Measurements from ENCODE around the gene CCDC8.
"Not testable (repeated sequence)": the region's sequence is repeated elsewhere in the genome, so short reads cannot be mapped to it uniquely, and the experiment has no call there.

CCDC8 gene, protein sequence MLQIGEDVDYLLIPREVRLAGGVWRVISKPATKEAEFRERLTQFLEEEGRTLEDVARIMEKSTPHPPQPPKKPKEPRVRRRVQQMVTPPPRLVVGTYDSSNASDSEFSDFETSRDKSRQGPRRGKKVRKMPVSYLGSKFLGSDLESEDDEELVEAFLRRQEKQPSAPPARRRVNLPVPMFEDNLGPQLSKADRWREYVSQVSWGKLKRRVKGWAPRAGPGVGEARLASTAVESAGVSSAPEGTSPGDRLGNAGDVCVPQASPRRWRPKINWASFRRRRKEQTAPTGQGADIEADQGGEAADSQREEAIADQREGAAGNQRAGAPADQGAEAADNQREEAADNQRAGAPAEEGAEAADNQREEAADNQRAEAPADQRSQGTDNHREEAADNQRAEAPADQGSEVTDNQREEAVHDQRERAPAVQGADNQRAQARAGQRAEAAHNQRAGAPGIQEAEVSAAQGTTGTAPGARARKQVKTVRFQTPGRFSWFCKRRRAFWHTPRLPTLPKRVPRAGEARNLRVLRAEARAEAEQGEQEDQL

GRCh38 chr19:46413262-46414031, at the start of gene CCDC8:
Gene CCDC8, minus strand, starts transcription at chr19:46413564. Its CDS starts 754 bp downstream, at chr19:46412810.
- peak in 32 of 51 donors; percentile 10 to 74 (median 58) for DNase-seq

GRCh38 chr19:46461537-46461936, 48.2 kb upstream of the CCDC8 start:
- DNase-seq = no peak

- no peak for DNase-seq
Measured at GRCh38 chr19:46460981-46461380, 47.6 kb upstream of the CCDC8 start.

- DNase-seq = no peak
Measured at GRCh38 chr19:46460055-46460454, 46.7 kb upstream of the CCDC8 start.

DNA sequence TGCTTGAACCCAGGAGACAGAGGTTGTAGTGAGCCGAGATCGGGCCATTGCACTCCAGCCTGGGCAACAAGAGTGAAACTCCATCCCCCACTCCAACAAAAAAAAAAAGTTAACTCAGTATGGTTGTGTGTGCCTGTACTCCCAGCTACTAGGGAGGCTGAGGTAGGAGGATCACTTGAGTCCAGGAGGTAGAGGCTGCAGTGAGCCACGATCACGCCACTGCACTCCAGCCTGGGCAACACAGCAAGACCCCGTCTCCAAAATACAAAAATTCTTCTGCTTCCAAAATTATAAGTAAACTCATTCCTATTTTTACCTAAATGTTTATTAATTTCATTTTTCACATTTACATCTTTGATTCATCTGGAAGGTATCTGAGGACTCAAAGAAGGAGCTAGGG, 43.6 kb upstream of the CCDC8 start:
- no peak for DNase-seq

DNA sequence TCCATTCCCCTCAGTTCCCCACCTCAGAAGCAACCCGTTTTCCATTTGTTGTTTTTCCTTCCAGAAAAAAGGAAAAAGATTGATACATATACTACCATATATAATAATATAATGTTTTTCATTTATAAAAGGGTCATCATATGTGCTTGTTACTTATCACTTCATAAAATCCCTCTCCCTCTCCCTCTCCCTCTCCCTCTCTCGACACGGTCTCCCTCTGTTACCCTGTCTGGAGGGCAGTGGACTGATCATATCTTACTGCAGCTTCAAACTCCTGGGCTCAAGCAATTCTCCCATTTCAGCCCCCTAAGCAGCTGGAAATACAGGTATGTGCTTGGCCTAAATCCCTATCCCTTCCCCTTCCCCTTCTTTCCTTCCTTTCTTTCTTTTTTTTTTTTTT, 40.9 kb upstream of the CCDC8 start:
- DNase-seq = no peak

DNA sequence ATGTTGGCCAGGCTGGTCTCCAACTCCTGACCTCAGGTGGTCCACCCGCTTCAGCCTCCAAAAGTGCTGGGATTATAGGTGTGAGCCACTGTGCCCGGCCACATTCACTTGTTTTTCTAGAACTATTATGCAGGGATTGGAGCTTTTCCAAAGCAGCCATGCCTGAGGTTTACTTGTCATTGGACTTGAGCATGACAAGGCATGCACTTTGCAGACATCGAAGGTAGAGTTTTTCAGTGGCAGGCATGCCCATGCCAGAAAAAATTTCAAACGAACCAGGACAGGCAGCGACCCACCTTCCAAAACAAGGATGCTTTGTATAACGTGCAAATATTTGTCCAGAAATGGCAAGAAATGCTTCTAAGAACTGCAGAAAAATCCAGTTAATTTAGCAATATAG, 40.3 kb upstream of the CCDC8 start:
- no peak for DNase-seq

- DNase-seq = no peak
Measured at GRCh38 chr19:46452186-46452585, 38.8 kb upstream of the CCDC8 start.

DNA sequence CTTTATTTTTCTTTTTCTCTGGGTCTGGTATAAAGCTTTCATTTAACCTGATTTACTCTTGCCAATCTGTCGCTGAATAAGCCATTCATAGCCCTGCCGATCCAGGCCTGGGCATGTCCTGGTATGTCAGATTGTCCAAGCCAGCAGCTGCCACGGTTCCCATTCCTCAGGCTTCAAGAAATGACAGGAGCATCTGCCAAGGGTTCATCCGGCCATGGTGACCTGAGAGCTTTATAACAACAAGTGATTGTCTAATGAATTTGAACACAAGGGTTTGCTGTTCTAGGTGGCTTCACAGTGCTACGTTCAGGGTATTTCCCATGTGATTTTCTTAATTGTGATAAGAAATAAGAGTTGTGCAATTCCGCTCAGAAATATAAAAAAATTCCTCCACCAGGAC, 38.0 kb upstream of the CCDC8 start:
- peak in 3 of 51 donors; percentile 8 to 27 (median 14) for DNase-seq

DNA sequence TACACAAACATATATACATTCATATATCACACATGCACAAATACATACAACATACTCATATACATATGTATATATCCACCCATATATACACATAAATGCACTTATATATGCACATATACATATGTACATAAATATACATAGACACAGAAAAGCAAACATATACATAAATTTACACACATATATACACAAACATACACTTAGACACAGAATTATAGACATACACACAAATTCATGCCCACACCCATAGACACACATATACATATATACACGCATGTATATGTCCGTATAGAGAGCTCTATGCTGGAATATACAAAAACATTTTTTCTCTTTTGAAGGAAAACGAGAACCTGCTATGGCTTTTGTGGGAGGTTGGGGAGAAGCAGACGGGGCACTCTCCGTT, 37.4 kb upstream of the CCDC8 start:
- no peak for DNase-seq

GRCh38 chr19:46449228-46449627, 35.9 kb upstream of the CCDC8 start:
- DNase-seq = no peak

- DNase-seq = no peak
Measured at GRCh38 chr19:46448601-46449000, 35.2 kb upstream of the CCDC8 start.

DNA sequence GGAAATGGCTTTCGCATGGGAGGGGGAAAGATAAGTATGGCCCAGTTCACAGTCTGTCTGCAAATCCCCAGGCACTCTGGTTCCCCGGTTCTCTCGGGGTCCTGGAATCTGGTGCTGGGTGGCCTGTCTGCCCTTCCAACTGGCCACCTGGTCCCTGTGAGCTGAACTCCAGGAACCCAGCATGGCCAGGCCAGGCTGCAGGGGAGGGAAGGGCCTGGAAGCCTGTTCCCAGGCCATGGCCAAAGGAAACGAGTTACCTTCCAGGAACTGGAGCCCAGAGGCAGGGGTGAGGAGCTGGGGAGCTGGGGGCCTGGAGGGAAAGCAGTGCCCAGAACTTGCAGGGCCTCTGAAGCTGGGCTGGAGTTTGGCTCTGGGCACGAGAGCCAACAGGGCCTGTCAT, 34.5 kb upstream of the CCDC8 start:
- DNase-seq = no peak

DNA sequence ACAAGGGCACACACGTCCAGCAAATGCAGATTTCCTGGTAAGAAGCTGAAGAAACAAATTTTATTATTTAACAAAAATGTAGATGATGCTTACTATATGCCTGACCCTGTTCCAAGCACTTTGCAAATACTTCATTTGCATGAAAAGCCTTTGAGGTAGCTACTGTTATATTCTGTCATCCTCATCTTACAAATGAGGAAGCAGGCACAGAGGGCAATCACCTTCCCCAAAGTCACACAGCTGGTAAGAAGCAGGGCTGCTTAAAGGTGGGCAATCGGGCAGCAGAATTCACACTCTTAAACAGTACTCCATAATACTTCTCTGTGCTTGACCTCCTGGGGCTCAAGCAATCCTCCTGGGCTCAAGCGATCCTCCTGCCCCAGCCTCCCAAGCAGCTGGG, 33.6 kb upstream of the CCDC8 start:
- DNase-seq = no peak

- no peak for DNase-seq
Measured at GRCh38 chr19:46446021-46446420, 32.7 kb upstream of the CCDC8 start.

DNA sequence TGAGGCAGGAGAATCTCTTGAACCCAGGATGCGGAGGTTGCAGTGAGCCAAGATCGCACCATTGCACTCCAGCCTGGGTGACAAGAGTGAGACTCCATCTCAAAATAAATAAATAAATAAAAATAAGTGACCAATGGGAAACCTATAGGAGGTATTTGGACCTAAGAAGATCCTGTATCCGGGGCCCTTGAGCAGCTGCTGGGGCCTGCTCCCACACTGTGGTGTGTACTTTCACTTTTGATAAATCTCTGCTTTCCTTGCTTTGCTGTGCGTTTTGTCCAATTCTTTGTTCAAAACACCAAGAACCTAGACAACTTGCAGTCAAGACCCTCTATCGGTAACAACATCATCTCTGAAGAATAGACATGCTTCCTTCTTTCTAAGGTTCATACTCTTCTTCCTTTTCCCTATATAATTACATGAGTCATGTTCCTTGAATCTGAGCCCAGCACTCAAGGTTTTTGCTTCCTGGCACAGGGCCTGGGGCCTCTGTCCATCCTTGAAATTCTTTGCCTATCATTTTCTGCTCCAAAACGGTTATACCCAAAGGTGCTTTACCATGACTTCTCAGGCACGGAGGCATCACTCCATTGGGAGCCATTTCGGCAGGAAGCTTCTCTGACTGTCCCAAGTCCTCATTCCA, 29.6 kb upstream of the CCDC8 start:
- DNase-seq = no peak

DNA sequence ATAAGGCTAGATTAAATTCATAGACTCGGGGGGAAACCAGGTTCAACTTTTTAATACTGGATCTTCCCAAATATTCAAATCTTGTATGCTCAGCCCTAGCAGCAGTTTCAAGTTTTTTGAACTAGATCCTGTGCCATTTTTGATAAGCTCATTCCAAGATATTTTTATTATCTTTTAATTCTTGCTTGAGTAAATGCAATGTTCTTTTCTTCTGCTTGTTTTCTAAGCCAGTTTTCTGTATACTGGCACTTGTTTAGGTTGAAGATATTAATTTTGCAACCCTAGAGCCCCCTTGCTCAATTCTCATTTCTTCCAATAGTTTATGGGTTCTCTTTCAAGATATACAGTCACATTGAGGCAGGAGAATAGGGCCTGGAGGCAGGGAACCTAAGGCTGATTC, 28.5 kb upstream of the CCDC8 start:
- no peak for DNase-seq

DNA sequence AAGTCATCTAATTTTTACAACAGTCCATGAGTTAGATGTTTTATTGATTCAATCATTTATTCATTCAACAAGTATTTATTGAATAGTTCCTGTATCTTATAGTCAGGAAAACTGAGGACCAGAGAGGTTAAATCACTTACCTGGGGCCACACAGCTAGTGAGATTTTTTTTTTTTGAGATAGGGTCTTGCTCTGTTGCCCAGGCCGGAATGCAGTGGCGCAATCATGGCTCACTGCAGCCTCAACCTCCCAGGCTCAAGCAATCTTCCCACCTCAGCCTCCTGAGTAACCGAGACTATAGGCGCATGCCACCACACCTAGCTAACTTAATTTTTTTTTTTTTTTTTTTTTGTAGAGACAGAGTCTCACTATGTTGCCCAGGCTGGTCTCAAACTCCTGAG, 22.3 kb upstream of the CCDC8 start:
- not testable (repeated sequence) for DNase-seq

- DNase-seq = peak in 34 of 51 donors; percentile 6 to 89 (median 47)
Measured at GRCh38 chr19:46435009-46435408, 21.6 kb upstream of the CCDC8 start.

- DNase-seq = not testable (repeated sequence)
Measured at GRCh38 chr19:46433470-46433869, 20.1 kb upstream of the CCDC8 start.

GRCh38 chr19:46431824-46432223, 18.5 kb upstream of the CCDC8 start:
- DNase-seq = no peak

GRCh38 chr19:46429999-46430398, 16.6 kb upstream of the CCDC8 start:
- DNase-seq = no peak
